Measurements from ENCODE around the gene ASB6.
"Not testable (repeated sequence)": the region's sequence is repeated elsewhere in the genome, so short reads cannot be mapped to it uniquely, and the experiment has no call there.

Gene ASB6

GRCh38 chr9:129595903-129596540 is 45.9 kb downstream of the ASB6 start:
- DNase-seq (ENCODE audit: low read depth): no peak
- H3K4me3 ChIP-seq (ENCODE audit: low read length): no peak overlapping the region
- TF ChIP-seq CTCF (conservative IDR thresholded peaks at IDR 0.05; ENCODE audit: low read depth, low read length): no peak

- DNase-seq (ENCODE audit: low read depth): no peak
- H3K4me3 ChIP-seq (ENCODE audit: low read length): no peak overlapping the region
- no peak for TF ChIP-seq CTCF (conservative IDR thresholded peaks at IDR 0.05; ENCODE audit: low read depth, low read length)
Measured at GRCh38 chr9:129595311-129595741, 46.6 kb downstream of the ASB6 start.

GRCh38 chr9:129594632-129595031 is 47.3 kb downstream of the ASB6 start:
- no peak overlapping the region for H3K4me3 ChIP-seq (ENCODE audit: low read length)
- no peak for TF ChIP-seq CTCF (conservative IDR thresholded peaks at IDR 0.05; ENCODE audit: low read depth, low read length)
- DNase-seq (ENCODE audit: low read depth): no peak

- DNase-seq (ENCODE audit: low read depth); H3K4me3 ChIP-seq (ENCODE audit: low read length): not testable (repeated sequence)
Measured at GRCh38 chr9:129592790-129593189, 49.2 kb downstream of the ASB6 start.

- H3K4me3 ChIP-seq (ENCODE audit: low read length): no peak overlapping the region
- DNase-seq (ENCODE audit: low read depth): no peak
- no peak for TF ChIP-seq CTCF (conservative IDR thresholded peaks at IDR 0.05; ENCODE audit: low read depth, low read length)
Measured at GRCh38 chr9:129591916-129592315, 50.0 kb downstream of the ASB6 start.

GRCh38 chr9:129590466-129590865 is 51.5 kb downstream of the ASB6 start:
- no peak for TF ChIP-seq CTCF (conservative IDR thresholded peaks at IDR 0.05; ENCODE audit: low read depth, low read length)
- DNase-seq (ENCODE audit: low read depth): no peak
- no peak overlapping the region for H3K4me3 ChIP-seq (ENCODE audit: low read length)

GRCh38 chr9:129587487-129588262 is 54.3 kb downstream of the ASB6 start:
- DNase-seq (ENCODE audit: low read depth): no peak
- no peak for TF ChIP-seq CTCF (conservative IDR thresholded peaks at IDR 0.05; ENCODE audit: low read depth, low read length)
- H3K4me3 ChIP-seq (ENCODE audit: low read length): no peak overlapping the region

Measured in retinal pigment epithelial cell (primary cell).